Stimulated activated CD4-positive, alpha-beta T cell treated with anti-CD3 and anti-CD28 coated beads, TNF-alpha, amount 100 ng/mL, for 48 hours (primary cell): ENCODE results near the gene TAS2R1.

Experiments
- DNase-seq, 3 donors: peaks; one replicate each; pipeline ENCODE4 v3.0.0-alpha.2; 2020; ENCODE audit warnings: low read depth in 3 of 3

The TAS2R1 gene, protein sequence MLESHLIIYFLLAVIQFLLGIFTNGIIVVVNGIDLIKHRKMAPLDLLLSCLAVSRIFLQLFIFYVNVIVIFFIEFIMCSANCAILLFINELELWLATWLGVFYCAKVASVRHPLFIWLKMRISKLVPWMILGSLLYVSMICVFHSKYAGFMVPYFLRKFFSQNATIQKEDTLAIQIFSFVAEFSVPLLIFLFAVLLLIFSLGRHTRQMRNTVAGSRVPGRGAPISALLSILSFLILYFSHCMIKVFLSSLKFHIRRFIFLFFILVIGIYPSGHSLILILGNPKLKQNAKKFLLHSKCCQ

DNA sequence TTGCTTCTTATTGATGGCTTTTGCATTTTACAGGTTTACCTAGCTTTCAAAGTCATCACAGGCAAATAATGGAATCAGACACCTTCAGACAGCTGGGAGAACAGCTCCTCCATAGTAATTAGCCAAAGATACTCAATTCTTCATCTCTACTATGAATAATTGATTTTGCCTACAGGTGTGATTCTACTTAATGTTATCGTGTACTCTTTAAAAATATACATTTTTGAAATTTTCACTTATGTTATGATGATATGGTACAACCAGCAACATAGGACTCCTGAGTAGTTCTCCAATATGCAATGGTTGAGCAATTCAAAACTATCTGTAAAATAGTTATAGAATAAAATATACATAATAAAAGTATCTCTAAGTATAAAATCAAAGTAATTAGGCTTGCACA, at the start of gene TAS2R1:
Gene TAS2R1, minus strand, starts transcription at position 101 of the 400 bp plus-strand sequence. CDS start 319 bp downstream, outside the sequence.
- DNase-seq, result no peak

DNA sequence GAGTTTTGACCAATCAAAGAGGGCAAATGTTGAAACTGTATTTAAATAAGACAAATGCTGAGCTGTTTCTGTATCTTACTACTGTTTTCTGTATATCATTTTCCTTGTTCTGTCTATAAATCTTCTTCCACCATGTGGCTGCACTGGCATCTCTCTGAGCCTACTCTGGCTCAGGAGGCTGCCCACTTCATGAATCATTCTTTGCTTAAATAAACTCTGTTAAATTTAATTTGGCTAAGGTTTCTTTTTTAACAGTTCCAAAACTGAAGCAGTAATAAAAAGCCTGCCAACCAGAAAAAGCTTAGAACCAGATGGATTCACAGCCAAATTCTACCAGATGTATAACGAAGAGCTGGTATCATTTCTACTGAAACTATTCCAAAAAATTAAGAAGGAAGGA, 40.2 kb upstream of the TAS2R1 start:
- no peak for DNase-seq

DNA sequence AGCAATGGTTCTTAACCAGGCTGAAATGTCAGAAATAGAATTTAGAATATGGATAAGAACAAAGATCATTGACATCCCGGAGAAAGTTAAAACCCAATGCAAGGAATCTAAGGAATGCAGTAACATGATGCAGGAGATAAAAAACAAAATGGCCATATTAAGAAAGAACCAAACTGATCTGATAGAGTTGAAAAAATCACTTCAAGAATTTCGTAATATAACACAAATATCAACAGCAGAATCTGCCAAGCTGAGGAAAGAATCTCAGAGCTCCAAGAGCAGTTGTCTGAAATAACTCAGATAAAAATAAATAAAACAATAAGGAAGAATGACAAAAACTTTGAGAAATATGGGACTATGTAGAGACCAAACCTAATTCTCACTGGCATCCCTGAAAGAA, 37.8 kb upstream of the TAS2R1 start:
- no peak for DNase-seq

DNA sequence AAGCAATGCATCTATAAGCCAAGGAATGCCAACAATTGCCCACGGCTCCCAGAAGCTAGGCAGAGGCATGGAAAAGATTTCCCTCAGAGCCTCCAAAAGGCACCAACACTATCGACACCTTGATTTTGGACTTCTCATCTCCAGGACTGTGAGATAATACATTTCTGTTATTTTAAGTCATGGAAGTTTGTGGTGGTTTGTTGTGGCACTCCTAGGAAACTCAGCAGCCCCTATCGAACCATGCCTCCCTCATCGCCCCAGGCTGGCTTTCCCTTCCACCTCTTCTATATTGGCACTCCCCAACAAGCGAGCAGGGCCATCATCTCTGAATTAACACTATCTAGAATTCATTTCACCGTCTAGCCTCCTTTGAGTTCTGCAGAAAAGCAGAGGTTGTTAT, 33.7 kb upstream of the TAS2R1 start:
- no peak for DNase-seq

GRCh38 chr5:9661316-9662015, 31.3 kb upstream of the TAS2R1 start:
- no peak for DNase-seq

DNA sequence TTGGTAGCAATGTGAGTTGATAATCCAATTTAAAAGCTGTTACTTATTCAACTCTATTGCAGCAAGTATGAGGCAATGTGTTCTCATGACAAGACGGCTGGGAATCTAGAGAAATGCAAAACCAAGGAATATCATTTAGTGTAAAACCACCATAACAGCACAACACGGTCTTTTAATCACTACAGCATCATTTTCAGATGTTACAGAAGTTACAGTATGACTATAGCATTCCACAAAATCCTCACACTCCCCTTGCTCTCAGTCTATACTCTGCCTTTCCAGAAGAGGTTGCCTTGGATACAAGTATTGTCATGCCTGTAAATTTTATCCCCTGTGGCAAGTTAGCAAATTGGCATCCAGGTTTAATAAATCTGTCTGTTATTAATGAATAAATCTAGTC, 28.6 kb upstream of the TAS2R1 start:
- no peak for DNase-seq

GRCh38 chr5:9657819-9658218, 27.7 kb upstream of the TAS2R1 start:
- no peak for DNase-seq

GRCh38 chr5:9655641-9656040, 25.5 kb upstream of the TAS2R1 start:
- no peak for DNase-seq

DNA sequence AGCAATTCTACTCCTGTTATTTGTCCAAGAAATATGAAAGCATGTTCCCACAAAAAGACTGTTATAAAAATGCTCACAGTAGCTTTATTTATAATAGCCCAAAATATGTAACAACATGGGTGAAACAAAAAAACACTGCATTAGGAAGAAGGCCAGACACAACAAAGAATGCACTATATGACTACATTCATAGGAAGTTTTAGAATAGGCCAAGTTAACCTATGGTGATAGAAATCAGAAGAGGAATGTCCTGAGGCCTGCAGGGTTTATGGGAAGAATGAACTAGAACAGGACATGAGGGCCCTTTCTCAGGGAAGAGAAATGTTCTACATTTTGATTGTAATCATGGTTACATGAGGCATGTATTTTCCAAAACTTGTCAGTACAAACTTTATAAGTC, 24.7 kb upstream of the TAS2R1 start:
- DNase-seq, result no peak

DNA sequence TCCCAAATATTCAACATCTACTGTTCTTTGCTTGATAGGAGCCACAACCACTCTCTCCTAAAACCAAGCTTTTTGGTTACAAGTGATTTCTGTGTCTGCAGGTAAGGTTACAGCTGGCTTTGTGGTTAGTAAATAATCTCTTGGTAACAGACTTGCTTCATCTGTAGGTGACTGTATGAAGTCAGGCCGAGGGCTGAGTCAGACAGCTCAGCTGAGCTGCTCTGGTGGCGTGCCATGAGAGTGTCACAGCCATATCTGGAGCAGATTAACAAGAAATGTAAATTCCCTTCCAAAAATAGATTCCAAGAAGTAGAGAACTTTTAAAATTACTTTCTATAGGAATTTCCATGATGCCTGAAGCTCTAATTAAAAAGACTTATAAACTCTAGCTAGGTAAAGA, 23.7 kb upstream of the TAS2R1 start:
- DNase-seq, result no peak

- no peak for DNase-seq
These were observed 22.9 kb upstream of the TAS2R1 start for GRCh38 chr5:9653061-9653460.

DNA sequence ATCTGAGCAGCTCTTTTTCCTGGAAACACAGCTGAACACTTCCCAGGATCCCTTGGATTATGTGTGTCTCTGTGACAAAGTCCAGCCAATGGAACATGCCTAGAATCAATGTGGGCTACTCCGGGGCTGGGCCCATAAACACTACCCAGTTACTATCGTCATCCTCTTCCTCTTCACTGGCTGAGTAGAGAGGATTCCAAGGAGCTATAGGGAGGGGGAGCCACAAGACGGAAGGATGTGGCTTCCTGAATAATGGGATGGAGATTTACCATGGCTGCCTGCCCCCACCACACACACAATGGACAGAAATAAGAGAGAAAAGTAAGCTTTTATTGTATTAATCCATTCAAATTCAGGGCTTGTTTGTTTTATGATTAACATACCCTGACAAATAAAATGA, 22.1 kb upstream of the TAS2R1 start:
- DNase-seq, result no peak

- DNase-seq, result no peak
These were observed 16.7 kb upstream of the TAS2R1 start for GRCh38 chr5:9646843-9647242.

GRCh38 chr5:9644630-9645029, 14.5 kb upstream of the TAS2R1 start:
- DNase-seq, result no peak

GRCh38 chr5:9642621-9643020, 12.5 kb upstream of the TAS2R1 start:
- DNase-seq, result no peak

DNA sequence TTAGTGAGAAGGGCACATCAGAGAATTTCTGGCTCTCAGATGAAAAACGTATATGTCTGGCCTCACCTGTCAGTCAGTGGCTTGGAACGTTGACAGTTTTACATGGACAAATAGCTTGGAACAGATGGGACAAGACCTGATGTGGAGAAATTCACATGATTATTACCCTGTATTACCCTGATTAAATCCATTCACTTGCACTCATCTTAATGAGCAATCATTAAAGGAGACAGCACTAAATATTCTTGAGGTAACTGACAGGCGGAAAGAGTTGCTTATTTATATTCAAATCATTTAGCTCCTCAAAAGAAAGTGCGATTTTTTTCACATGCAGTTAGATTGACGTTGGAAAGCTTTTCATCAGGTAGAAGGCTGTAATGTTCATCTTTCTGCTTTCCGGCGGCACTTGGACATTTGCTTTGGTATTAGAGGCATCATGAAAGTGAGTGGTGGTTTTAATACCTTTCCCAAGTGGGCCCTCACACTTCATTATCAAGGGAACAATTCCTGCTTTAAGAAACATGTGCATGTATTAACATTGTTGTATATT, 11.7 kb upstream of the TAS2R1 start:
- DNase-seq, result no peak

DNA sequence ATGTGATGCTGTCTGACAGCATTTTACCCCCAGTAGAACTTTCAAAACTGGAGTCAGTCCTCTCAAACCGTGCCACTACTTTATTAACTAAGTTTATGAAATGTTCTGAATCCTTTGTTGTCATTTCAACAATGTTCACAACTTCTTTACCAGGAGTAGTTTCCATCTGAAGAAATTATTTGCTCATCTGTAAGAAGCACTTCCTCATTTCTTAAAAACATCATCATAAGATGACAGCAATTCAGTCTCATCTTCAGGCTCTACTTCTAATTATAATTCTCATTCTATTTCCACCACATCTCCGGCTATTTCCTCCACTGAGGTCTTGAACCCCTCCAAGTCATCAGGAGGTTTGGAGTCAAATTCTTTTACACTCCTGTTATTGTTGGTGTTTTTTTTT, 2.3 kb upstream of the TAS2R1 start:
- no peak for DNase-seq

GRCh38 chr5:9627541-9627940, 2.6 kb downstream of the TAS2R1 start:
- no peak for DNase-seq

DNA sequence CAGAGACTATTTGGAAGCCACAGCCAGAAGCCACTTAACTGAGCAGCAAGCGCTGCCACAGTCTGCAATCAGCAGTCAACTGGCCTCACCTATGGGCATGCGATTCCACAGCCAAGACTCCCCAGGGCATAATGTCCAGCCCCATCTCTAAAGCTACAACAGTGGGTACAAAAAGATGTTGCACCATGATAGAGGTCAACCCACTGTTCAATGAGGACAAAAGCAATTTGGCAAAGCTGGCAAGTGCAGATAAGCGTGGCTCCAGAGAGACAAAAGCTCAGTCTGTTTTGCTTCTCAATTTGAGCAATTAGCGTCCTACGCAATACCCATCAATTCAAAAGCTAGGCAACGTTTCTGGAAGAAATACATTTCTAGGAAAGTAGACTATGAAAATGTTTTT, 3.2 kb downstream of the TAS2R1 start:
- DNase-seq, result no peak

GRCh38 chr5:9625731-9626130, 4.4 kb downstream of the TAS2R1 start:
- no peak for DNase-seq

DNA sequence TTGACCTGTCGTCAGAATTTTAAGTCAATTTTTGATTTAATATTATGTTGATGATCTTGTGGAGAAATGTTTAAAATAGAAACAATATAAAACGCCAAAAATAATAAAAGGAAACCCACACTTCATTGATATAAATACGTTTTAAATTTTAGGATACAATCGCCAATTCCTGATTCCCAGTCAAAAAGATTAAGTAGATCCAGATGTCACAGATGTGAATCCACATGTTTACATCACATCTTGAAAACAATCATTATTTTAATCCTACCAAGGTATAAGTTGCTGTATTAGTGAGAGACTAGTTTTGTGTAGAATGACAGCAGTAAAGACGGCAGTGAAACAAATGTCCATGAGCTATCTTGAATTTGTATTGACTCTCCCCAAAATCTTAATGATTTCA, 4.9 kb downstream of the TAS2R1 start:
- no peak for DNase-seq

- no peak for DNase-seq
These were observed 5.8 kb downstream of the TAS2R1 start for GRCh38 chr5:9624196-9624947.

GRCh38 chr5:9623661-9624060, 6.5 kb downstream of the TAS2R1 start:
- no peak for DNase-seq
